Gastroesophageal sphincter (tissue), 3 donors: ENCODE measurements around the gene CELF2.

ENCODE experiments used
- CTCF ChIP-seq, 4 experiments: fragments of 200-600 bp in 2 of 4; fragments of 450-650 bp in 2 of 4; sonication (generic) in 1 of 4; IDR thresholded peaks; one replicate each; pipeline ENCODE4 v1.5.1; 2017 to 2019; ENCODE audit warnings: antibody characterized with exemption in 4 of 4, mild to moderate bottlenecking in 2 of 4, moderate library complexity in 2 of 4
- EP300 ChIP-seq: sonication (generic); formaldehyde crosslinking; IDR thresholded peaks from one replicate; pipeline ENCODE4 v1.6.1; 2017; ENCODE audit warnings: antibody characterized with exemption, mild to moderate bottlenecking
- POLR2A ChIP-seq, 2 donors: fragments of 450-650 bp; IDR thresholded peaks; one replicate each; pipeline ENCODE4 v1.6.1; 2017; ENCODE audit warnings: antibody characterized with exemption in 2 of 2, mild to moderate bottlenecking in 2 of 2, moderate library complexity in 1 of 2
- POLR2AphosphoS5 ChIP-seq: sonication (generic); formaldehyde crosslinking; IDR thresholded peaks from one replicate; pipeline ENCODE4 v1.6.1; 2017; ENCODE audit warnings: antibody characterized with exemption

GRCh38 chr10:11096422-11096821 lies 78.8 kb downstream of the CELF2 start:
- TF ChIP-seq POLR2A (IDR thresholded peaks at IDR 0.05) = no peak
- no peak for TF ChIP-seq CTCF (IDR thresholded peaks at IDR 0.05)
- no peak for TF ChIP-seq POLR2AphosphoS5
- TF ChIP-seq EP300 = no peak
